ENCODE data around the gene EIF2D.

EIF2D gene

GRCh38 chr1:206612129-206612876 is at the start of gene EIF2D:
TSS of gene EIF2D (minus strand) at chr1:206612465. CDS start at chr1:206612342, 123 bp downstream.
- peak; percentile 94 for DNase-seq (ENCODE audit: low read depth)
- TF ChIP-seq CTCF (IDR thresholded peaks at IDR 0.05; ENCODE audit: low read length, missing control alignments) = peak; percentile 69
- H3K4me3 ChIP-seq (replicated peaks; ENCODE audit: low read depth, low read length) = peak within 1 kb of the TSS; percentile 74

- TF ChIP-seq CTCF (IDR thresholded peaks at IDR 0.05; ENCODE audit: low read length, missing control alignments) = no peak
- DNase-seq (ENCODE audit: low read depth) = no peak
- no peak overlapping the region for H3K4me3 ChIP-seq (replicated peaks; ENCODE audit: low read depth, low read length)
Measured at GRCh38 chr1:206661161-206661820, 49.0 kb upstream of the EIF2D start.

- no peak for TF ChIP-seq CTCF (IDR thresholded peaks at IDR 0.05; ENCODE audit: low read length, missing control alignments)
- H3K4me3 ChIP-seq (replicated peaks; ENCODE audit: low read depth, low read length) = no peak overlapping the region
- no peak for DNase-seq (ENCODE audit: low read depth)
Measured at GRCh38 chr1:206660136-206660535, 47.9 kb upstream of the EIF2D start.

- no peak for DNase-seq (ENCODE audit: low read depth)
- no peak overlapping the region for H3K4me3 ChIP-seq (replicated peaks; ENCODE audit: low read depth, low read length)
- no peak for TF ChIP-seq CTCF (IDR thresholded peaks at IDR 0.05; ENCODE audit: low read length, missing control alignments)
Measured at GRCh38 chr1:206658981-206659273, 46.7 kb upstream of the EIF2D start.

- H3K4me3 ChIP-seq (replicated peaks; ENCODE audit: low read depth, low read length) = no peak overlapping the region
- DNase-seq (ENCODE audit: low read depth) = no peak
- peak; percentile 66 for TF ChIP-seq CTCF (IDR thresholded peaks at IDR 0.05; ENCODE audit: low read length, missing control alignments)
Measured at GRCh38 chr1:206658264-206658980, 46.2 kb upstream of the EIF2D start.

- DNase-seq (ENCODE audit: low read depth) = no peak
- no peak overlapping the region for H3K4me3 ChIP-seq (replicated peaks; ENCODE audit: low read depth, low read length)
- no peak for TF ChIP-seq CTCF (IDR thresholded peaks at IDR 0.05; ENCODE audit: low read length, missing control alignments)
Measured at GRCh38 chr1:206657751-206658150, 45.5 kb upstream of the EIF2D start.
